GM19467 (cell line): ENCODE measurements around the gene VGLL3.

Source experiments
- ATAC-seq: cut with Tn5 transposase; IDR thresholded peaks from one replicate; pipeline ENCODE4 v1.9.1; 2021; ENCODE audit warnings: mild to moderate bottlenecking, moderate library complexity; ENCODE audit not compliant: unreplicated experiment

The VGLL3 gene

GRCh38 chr3:86954747-86955146, 36.2 kb downstream of the VGLL3 start:
- ATAC-seq = no peak

GRCh38 chr3:86954226-86954625, 36.7 kb downstream of the VGLL3 start:
- no peak for ATAC-seq

- no peak for ATAC-seq
Measured at GRCh38 chr3:86951322-86951721, 39.6 kb downstream of the VGLL3 start.

- no peak for ATAC-seq
Measured at GRCh38 chr3:86950717-86951116, 40.2 kb downstream of the VGLL3 start.

- no peak for ATAC-seq
Measured at GRCh38 chr3:86949850-86950249, 41.1 kb downstream of the VGLL3 start.

- no peak for ATAC-seq
Measured at GRCh38 chr3:86948822-86949221, 42.1 kb downstream of the VGLL3 start.

GRCh38 chr3:86942206-86942605, 48.7 kb downstream of the VGLL3 start:
- ATAC-seq = no peak

GRCh38 chr3:86938416-86939105, 52.4 kb downstream of the VGLL3 start:
- no peak for ATAC-seq

GRCh38 chr3:86937306-86937791, 53.6 kb downstream of the VGLL3 start:
- ATAC-seq = no peak

GRCh38 chr3:86934851-86935250, 56.1 kb downstream of the VGLL3 start:
- no peak for ATAC-seq

GRCh38 chr3:86930831-86931230, 60.1 kb downstream of the VGLL3 start:
- ATAC-seq = no peak

- ATAC-seq = no peak
Measured at GRCh38 chr3:86930181-86930580, 60.8 kb downstream of the VGLL3 start.

GRCh38 chr3:86929046-86929445, 61.9 kb downstream of the VGLL3 start:
- no peak for ATAC-seq

- no peak for ATAC-seq
Measured at GRCh38 chr3:86923071-86923491, 67.9 kb downstream of the VGLL3 start.

- ATAC-seq = no peak
Measured at GRCh38 chr3:86921971-86922680, 68.8 kb downstream of the VGLL3 start.

- no peak for ATAC-seq
Measured at GRCh38 chr3:86914670-86915069, 76.3 kb downstream of the VGLL3 start.

- ATAC-seq = no peak
Measured at GRCh38 chr3:86913160-86913559, 77.8 kb downstream of the VGLL3 start.

- no peak for ATAC-seq
Measured at GRCh38 chr3:86895202-86895601, 95.7 kb downstream of the VGLL3 start.

- no peak for ATAC-seq
Measured at GRCh38 chr3:86890741-86891396, 100.1 kb downstream of the VGLL3 start.
